GM21825 (cell line): ENCODE data around the gene CAMTA1.

Experiments
- ATAC-seq: cut with Tn5 transposase; IDR thresholded peaks from one replicate; pipeline ENCODE4 v1.9.1; 2021; ENCODE audit warnings: mild to moderate bottlenecking, moderate library complexity; ENCODE audit not compliant: unreplicated experiment

The CAMTA1 gene

DNA sequence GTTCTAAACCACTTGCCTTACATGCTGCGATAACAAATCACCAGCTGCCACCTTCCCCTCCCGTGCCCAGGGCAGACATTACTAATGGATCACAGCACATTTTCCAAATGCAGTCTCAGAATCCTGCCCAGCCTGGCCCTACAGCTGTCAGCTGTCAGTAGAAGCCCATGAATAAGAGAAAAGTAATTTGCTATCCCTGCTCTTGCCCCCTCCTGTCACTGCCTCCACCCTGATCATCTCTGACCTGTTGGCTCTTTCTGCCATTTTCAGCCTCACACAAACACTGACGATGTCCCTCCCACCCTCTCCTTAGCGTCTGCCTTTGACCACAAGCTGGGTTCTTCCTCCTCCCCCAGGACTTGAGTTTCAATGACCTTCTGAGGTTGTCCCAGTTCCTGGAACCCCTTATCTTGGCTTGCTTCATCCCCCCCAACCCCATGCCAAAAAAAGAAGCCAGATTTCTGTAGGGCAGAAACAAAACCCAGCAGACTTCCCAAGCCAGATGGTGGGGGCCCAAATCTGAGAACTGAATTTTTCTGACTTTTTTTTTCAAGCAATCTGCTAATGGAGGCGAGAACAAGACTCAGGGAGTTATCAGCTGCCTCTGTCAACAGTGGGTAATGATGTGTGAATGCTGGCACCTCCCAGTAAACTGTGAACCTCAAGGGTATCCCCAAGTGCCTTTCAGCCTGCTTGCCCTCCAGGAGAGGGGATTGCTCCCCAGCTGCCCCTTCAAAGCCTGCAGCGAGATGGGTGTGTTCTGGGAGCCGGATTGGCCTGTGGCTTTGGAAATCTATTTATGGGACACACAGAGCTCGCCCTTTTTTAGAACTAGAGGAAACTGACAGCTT, 769.4 kb downstream of the CAMTA1 start:
- no peak for ATAC-seq

DNA sequence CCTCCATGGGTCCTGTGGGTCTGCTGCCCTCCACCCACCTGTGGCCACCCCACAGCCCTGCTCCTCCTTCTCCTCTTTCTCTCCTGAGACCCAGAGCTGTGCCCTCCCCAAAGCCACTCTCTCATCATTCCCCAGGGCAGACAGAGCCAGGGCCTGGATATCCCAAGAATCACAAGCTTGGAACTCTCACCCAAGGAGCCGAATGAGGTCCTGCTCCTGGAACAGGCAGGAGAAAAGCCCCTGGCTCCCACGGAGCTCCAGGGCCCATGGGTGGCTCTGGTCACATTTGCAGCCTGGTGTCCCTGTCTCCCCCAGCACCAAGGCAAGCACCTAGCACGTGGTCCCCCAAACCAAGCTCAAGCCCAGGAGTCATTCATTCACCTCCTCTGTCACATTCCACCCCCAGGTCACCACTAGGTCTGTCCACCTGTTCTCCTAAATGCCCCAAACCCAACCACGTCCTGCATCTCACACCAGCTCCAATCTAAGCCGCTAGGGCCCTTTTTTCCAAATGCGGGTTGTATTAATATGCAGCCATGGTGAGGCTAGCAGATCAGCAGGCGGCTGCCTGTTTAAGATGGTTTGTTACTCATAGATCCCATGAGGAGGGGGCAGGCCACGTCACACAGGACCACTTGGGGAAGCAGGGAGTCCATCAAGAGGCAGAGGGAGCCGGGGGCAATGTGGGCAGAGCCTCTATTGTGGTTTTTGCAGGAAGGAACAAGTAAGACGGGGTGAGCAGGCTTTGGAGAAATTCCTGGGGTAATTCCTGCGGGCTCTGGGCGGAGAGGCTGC, 770.3 kb downstream of the CAMTA1 start:
- no peak for ATAC-seq

DNA sequence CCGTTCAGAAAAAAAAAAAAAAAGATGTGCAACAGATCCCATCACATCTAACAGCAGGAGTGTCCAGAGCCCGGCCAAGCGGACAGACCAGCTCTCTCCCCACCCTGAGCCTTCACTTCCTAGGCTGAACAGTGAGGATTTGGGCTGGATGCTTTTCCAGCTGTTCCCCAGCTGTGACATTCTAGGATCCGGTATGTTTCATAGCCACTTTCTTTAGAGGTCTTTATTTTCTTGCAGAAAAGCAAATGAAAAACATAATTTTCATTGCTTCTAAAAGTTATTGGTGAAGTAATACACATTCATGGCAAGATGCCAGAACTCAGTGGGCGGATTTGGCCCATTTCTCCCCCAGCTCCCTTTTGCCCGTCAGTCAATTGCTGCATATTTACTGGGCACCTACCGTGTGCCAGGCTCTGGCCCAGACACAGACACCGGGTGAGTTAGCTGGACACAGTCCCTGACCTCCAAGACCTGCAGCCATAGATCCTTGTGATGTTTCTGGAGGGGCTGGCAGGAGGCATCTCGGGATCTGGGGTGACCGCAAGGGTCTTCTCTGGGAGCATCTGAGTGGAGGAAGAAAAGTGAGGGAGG, 772.1 kb downstream of the CAMTA1 start:
- no peak for ATAC-seq

DNA sequence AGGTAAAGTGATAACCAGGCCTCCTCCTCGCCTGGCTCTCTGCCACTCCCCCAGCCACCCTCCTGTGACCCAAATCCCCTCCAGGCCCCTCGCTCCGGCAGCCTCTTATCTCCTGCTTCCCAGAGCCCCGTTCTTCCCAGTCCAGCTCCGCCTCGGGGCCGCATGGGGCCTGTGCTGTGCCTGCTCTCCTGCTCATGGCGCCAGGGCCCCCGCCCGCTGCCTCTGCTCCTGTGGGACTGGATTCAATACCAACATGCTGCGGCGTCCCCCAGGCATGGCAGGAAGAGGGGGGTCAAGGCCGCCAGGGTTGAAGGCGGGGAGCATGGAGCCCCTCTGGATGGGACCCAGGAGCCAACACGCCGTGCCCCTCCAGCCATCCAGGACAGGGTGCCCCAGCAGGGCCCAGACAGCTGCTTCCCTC, 772.8 kb downstream of the CAMTA1 start:
- ATAC-seq, result no peak

DNA sequence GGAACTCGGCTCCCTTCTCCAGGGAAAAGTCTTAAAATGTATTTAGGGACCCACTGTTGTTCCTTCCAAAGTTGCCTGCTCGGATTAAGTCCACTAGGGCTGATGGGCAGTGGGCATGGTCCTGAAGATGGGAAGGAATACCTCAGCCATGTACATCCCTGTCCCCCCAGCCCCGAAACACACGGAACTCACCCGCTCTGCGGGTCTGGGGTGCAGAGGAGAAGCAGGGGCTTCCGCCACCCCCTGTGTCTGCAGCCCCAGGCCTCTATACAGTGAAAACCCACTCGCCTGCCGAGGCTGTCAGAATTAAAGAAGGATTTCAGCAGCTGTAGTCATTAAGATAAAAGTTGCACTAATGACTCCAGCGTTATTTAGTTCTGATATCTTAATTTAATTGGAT, 773.2 kb downstream of the CAMTA1 start:
- ATAC-seq, result no peak

DNA sequence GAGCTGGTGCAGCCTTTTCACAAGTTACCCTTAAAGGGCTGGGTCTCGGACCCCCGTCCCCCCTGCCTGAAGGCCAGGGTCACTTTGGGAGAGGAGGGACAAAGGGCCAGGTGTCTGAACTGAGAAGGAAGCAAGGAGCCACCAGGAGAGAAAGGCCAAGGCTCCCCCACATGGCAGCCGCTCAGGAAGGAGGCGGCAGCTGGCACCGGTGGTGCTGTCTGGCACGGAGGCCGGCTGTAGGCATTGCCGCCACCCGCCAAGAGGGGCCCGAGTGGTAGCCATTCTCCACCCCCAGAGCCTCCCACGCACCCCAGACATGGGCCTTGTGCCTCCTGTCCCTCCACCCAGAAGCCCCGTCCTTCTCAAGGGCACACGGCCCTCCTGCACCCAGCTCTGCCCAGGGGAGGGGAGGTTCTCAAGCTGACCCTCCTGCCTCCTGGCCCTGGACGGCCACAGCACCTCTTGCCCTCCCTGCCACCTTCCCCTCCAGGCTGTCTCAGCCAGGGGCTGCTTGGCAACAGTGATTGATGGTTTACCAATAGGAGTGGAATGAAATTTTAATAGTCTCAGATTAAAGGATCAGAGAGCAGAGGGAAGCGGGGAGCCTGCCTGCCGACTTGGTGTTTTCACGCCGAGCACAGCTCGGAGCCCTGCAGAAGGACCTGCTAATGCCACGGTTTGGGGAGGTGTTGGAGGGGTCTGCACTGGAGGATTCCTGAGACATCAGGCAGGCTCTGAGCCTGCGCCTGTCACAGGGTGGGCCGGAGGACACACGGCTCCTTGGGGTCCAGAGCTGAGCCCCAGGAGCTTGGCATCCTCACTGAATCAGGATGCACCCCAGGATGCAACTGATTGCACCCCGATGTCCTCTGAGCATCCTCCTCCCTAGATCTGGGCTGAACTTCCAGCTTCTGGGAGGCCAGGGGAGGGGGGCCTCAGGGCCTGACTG, 773.9 kb downstream of the CAMTA1 start:
- no peak for ATAC-seq

DNA sequence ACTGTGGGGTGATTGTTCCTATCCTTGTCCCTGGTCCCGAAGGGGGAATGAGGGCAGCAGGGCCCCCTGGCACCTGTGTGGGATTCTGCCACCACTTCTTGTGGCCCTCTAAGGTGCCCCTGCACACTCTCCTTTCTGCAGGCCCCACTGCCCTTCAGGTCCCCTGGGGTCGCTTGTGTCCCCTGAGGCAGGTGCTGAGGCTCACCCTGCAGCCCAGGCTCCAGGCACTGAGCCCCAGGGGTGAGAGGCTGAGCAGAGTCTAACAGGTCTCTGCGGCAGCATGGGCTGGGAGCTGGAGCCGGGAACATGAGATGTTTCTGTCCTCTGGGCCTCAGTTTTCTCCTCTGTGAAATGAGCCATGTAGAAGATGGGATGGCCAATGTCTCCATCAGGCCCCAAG, 774.9 kb downstream of the CAMTA1 start:
- ATAC-seq, result no peak

DNA sequence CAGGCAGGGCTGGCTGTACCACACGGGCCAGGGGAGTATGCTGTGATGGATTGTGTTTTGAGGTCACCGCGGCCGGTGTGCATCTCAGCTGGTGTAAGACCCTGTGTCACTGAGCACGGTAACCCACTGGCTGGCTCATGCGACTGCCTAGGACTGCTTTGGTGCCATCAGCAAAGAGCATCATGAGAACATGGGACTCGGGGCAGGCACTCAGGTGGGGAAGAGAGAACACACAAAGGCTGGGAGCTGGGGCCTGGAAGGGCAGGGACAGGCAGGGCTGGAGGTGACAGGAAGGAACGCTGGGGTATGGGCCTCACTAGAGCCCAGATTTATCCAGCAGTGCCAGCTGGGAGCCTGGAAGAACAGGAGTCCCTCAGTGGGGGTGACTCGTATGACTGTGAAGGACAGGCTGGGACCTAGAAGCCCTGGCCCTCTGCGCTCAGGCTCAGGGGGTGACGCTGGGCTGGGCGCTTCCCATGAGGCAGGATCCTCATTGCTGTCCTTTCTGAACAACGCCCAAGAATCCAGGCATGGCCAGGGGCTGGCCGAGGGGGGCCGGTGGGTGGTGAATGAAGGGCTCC, 775.4 kb downstream of the CAMTA1 start:
- ATAC-seq, result no peak

DNA sequence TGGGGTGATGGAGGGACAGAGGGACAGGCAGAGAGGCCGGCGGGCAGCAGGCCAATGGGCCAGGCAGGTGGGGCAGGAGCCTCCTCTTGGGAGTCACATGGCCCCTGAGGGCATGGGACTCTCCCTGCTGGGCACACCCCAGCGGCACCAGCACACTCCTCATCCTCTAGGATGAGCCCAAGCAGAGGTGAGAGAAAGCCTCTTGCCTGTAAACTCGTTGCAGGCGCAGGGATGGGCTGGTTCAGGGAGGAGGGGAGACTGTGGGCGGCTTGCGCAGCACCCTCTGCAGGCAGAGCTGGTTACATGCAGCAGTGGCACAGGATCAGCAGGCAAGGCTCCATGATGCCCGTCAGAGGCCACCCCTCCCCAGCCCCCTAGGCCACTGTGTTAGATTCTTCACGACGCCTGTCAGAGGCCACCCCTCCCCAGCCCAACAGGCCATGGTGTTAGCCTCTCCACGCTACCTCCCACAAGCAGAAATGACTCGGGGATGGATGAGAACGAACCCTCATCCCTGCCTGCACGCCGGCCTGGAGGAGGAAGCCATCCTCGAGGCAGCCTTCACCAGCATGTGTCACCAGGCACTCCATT, 776.2 kb downstream of the CAMTA1 start:
- no peak for ATAC-seq

DNA sequence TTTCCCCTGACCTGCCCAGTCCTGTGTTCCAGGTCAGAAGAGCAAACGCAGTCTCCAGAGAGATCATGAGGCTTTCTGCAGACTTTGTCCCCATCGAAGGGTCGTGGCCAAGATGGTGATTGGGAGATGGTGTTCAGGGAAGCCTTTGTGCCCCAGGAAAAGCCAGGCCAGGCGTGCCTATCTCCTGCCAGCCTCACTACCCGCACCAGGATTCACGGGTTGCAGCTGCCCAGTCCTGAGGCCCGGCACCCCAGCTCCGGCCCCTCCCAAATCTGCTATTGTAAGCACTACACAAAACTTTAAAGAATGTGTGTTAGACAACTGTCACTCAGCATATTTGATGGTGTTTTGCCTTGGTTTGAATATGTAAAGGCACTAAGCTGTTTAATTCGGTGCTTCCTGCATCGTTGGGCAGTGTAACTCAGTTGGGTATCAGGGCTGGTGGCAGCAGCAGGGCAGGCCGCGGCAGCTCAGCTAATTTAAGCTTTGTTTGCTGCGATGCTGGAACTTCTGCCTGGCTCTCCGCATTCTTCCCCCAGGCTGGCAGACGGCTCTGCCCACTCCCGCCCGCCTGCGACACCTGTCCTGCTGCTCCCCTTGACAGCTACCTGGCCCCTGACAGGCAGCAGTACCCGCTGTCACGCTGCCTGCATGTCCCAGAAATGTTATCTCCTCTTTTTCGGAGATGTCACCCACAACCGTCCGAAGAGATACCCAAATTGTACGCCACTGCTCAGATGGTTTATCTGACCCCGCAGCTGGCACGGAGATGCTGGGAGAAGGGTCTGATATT, 776.9 kb downstream of the CAMTA1 start:
- no peak for ATAC-seq

DNA sequence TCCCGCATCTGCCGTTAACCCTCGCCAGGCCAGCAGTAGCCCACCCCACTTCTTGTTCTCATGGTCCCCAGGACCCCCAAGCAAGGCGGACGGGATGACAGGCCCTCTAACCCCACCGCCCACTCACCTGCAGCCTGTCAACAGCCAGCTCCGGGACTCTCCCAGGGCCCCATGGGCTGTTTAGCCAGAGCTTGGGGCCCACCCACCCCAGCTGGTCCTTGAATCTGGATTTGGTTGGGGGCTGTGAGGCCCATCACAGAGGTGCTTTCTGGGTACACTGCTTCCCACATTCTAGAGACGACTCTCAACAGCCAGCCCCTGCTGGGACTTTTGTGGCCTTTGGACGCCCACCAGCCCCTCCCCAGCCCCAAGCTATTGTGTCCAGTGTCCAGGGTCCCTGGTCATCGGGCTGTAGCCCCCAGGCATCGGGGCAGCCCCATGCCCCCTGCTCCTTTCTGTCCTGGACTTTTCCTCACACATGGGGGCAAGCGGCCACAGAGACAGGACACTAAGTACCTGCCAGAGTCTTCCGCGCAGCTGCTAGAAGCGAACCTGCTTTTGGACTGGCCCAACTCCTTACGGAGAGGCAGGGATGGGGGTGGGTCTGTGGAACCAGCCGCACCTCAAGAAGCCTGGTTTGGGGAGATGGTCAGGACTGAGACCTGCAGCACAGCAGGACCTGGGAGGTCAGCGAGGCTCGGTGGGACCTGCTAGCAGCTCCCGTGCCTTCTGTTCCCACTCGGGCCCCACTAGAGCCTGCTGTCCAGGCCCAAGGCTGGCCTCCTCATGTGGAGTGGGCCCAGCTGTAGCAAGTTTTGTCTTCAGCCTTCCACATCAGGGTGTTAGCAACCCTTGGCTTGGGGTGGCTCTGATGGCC, 777.7 kb downstream of the CAMTA1 start:
- ATAC-seq, result no peak

DNA sequence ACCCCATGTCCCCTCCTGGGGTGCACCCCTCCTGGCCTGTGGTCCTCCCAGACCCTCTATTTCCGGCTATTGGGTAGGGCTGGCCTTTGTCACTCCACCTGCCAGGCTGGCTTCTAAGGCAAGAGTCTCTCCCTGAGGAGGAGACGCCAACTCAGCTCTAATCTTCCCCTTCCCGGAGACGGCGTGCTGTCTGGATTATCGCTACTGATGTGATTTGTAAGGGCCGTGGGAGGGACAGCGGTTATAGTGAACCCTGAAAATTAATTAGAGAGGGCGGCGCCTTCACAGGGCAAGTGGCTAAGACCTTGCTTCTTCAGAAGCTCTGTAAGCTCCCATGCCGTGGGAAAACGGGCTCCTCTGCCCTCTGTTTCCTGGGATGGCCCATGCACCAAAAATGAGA, 778.9 kb downstream of the CAMTA1 start:
- ATAC-seq, result no peak

DNA sequence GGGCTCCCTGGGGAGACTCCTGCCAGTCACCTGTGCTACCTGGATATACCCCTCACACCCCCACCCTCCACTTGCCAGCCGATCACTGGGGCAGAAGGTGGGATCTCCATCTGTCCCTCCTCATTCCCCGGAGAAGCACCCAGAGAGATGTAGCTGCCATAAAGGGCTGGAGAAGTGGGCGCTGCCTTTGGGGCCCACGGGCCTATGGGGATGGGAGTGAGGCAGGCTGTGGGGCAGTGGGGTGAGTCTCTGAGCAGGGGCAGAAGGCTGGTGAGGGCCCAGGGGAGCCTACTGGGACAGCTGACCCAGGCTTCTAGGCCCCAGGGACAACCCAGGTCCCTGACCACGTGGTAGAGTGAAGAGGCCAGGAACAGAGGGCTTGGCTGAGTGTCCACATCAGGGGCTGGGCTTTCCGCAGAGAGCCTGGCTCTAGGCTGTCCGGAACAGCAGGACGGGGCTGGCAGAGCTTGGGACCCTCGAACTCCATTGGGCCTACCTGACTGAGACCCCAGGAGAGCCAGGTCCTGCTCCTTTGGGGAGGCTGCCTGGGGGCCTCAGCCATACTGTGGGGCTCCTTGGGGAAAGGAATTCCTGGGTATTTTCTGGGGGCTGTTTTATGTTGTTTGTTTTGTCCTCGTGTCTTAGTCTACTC, 780.0 kb downstream of the CAMTA1 start:
- ATAC-seq, result no peak

DNA sequence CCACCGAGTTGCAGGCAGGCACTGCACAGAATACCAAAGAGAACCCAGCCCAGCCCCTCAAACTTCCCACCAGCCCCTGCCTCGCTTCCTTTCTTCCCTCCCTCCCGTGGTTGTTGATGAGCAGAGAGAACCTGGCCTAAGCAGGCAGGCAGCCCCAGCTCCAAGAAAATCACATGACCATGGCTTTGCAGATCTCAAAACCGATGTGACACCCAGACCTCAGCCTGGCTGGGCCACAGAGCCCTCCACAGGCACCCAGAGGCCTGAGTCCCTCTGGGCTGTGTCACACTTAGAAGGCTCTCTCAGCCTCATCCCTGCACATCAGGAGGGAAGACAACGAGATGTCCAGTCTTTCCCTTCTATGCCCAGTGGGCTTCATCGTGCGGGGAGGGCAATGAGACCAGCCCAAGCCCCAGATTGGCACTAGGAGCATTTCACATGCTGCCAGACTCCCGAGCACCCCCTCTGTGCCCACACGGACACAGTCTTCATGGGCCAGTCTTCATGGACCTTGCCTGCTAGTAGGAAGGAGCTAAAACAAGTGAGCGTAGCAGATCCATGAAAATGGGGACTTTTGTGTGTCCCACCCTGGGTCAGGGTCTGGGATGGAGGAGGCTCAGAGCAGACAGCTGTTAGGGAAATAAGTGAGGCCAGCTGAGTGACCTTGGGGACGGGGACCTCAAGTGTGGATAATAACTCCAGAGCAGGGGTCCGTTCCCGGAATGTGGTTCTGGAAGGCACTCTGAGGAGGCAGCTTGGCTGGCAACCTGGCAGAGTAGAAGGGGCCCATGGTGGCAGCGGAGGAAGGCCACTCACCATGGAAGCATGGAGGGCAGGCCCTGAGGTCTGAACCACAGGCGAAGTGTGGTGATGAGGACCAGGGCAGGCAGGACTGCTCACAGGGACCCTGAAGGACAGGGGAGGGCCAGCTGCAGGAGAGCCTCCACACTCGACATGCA, 781.4 kb downstream of the CAMTA1 start:
- ATAC-seq, result no peak

DNA sequence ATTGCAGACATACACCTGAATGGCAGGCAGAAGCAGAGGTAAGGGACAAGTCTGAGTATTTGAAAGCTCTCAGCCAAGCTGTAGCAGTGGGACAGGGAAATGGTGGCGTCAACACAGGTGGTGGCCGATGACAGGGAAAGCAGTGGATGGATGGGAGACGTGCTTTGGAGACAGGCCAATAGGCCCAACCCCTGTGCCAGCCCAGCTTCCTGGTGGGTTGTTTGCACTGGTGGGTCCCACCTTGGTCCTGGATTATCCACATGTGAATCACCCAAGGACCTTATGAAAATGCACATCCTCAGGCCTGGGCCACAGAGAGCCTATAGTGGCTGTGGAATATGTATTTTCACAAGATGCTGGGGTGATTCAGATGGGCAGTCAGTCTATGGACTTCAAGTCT, 782.1 kb downstream of the CAMTA1 start:
- no peak for ATAC-seq

DNA sequence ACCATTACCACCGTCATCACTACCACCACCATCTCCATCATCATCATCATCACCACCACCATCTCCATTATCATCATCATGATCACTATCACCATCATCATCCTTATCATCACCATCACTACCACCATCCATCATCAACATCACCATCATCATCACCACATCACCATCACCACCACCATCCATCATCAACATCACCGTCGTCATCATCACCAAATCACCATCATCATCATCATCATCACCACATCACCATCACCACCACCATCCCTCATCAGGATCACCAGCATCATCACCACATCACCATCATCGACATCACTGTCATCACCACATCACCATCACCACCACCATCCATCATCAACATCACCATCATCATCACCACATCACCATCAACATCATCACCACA, 782.8 kb downstream of the CAMTA1 start:
- ATAC-seq, result no peak
